Ammon's horn (tissue), 1 donor: ENCODE measurements around the gene PPP1R13B.

ENCODE experiments used
- DNase-seq: peaks from one replicate; pipeline ENCODE4 v3.0.0-alpha.2; 2016; ENCODE audit warnings: low spot score

The PPP1R13B gene

GRCh38 chr14:103714063-103714724, 133.2 kb downstream of the PPP1R13B start:
- DNase-seq = no peak

GRCh38 chr14:103713304-103714062, 133.9 kb downstream of the PPP1R13B start:
- DNase-seq = no peak

GRCh38 chr14:103712633-103713247, 134.6 kb downstream of the PPP1R13B start:
- no peak for DNase-seq

- no peak for DNase-seq
These were observed 135.6 kb downstream of the PPP1R13B start for GRCh38 chr14:103711516-103712431.

DNA sequence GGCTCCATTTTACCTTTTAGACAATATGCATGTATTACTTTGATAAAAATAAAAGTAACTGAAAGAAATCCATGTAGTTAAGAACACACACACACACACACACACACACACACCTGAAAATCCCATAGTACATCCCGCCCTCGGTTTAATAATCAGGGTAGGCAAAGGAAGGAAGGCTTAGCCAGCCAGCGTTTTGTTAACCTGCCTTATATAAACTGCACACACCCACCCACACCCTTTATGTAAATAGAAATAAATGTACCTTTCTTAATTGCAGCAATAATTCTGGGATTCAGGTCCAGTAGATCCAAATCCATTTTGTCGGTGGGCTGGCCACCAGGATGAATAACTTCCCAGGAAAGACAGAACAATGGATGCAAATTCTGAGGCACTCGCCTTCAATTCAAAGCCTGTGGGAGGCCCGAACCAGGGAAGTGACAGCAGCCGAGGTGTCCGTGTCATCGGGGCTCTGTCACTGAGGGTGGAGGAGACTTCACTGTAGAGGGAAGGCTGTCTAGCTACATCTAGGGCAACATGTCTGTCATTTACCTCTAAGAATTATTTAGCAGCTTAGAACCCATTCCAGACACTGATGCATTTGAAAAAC, 136.5 kb downstream of the PPP1R13B start:
- no peak for DNase-seq

DNA sequence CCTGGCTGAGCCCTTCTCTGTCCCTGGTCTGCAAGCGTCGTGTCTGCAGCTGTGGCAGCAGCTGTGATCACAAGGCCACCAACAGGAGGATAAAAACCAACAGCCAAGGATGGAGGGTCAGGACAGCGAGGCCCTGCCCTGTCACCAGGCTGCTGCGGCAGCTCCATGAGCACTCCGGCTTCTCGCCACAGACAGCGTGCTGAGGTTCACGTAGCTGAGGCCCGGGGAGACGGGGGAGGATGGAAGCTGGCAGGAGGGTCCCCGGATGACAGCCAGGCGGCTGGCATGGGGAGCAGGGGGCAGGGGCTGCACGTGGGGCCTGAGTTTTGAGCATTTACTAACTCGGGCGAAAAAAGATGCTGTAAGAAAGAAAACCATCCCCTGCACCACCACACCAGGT, 137.6 kb downstream of the PPP1R13B start:
- no peak for DNase-seq

DNA sequence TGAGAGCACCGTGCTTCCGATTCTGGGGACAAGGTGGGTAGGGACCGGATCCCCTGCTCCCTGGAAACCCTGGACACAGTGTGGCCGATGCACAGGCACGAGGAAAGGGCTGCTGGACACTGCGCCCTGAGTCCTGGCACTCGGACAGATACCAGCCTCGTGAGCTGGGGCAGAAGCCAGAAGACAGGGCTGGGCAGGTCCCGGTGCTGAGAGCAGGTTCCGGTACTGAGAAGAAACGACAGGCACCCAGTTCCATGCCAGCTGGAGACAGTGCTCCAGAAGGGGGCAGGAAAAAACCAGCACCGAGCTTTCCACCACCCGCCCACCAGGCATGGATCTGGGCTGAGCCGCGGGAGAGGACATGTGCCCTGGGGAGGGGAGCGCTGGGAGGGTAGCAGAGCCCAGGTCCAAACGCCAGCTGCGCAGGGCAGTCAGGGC, 138.6 kb downstream of the PPP1R13B start:
- peak; percentile 60 for DNase-seq

- DNase-seq = no peak
These were observed 139.8 kb downstream of the PPP1R13B start for GRCh38 chr14:103707329-103708263.

DNA sequence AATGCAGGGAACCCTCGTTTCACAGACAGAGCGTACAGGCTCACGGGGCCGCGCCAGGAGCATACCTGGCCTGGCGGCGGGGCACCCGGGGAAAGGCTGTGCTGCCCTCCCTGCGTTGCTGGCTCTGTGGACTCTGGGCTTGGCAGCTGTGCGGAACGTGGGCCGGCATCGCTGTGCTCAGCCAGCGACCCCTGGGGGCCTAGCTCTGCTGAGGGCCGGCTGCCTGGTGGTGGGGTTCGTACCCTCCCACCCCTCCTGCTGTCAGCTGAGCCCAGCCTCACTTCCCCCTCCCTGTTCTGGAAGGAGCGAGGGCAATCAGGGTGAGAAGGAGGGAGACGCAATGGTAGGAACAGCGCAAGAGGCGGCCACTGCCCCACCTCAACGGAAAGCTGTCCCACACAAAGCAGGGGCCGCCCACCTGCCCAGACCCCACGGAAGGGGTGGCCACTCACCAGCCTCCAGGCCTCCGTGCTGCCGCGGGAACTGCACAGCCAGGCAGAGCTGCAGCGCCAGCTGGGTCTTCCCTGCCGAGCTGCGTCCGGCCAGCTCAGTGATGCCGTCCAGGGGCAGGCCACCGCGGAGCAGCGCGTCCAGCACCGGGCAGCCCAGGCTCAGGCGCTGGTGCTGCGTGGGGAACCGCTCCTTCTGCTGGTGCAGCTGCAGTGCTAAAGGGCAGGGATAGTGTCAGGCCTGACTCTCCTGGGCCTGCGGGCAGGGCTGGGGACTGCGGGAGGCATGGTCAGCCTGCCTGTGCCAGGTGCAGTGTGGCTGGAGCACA, 140.6 kb downstream of the PPP1R13B start:
- no peak for DNase-seq

DNA sequence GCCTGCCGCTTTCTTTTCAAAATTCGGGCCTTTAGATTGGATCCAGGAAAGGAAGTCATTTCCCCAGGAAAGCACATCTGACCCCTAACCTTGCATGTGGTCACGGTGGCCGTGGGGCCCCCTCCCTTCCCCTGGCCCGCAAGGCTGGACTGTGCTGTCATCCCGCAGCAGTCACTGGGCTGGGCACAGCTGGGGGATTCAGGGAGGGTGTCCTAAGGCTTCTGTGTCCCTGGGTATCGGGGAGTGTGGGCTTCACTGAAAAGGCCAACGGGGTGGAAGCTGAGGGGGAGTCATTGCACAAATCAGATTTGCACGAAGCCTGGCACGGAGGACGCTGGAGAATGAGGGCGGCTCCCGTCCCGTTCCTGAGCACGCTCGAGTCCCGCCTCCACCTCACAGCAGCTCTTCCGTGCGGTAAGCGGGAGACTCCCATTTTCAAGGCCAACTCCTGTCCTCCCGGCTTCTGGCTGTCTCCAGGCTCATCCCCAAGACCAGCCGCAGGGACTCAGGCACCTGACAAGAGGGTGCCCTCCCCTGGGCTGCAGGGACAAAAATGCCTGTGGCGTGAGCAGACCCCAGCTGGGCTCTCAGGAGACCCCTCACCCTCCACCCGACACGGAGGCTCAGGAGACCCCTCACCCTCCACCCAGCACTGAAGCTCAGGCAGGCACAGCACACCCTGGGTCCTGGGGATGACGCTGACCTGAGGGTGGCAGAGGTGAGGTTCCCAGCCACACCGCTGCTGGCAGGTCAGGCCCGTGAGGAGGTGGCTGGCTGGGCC, 141.7 kb downstream of the PPP1R13B start:
- DNase-seq = no peak

DNA sequence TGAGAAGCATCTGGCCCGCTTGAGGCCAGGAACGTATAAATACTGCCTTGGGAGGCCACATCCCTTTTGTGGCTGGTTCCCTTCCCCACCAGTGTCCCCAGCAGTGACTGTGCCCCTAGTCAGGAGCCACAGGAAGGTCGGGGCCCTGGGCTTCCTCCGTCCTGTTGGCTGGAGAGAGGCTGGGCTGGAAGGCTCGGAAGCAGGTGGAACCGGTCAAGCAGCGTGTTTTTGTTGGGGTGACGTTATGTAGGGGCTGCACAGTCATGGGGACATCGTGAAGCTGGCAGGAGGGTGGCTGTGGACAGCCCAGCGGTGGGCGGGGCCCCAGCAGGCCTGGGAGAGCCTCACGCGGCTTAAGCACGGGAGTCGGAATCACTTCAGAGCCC, 142.3 kb downstream of the PPP1R13B start:
- DNase-seq = no peak

GRCh38 chr14:103704708-103705107, 142.7 kb downstream of the PPP1R13B start:
- no peak for DNase-seq

- no peak for DNase-seq
These were observed 143.7 kb downstream of the PPP1R13B start for GRCh38 chr14:103703433-103704385.

- DNase-seq = no peak
These were observed 144.6 kb downstream of the PPP1R13B start for GRCh38 chr14:103702497-103703432.

- DNase-seq = no peak
These were observed 145.3 kb downstream of the PPP1R13B start for GRCh38 chr14:103702095-103702494.

DNA sequence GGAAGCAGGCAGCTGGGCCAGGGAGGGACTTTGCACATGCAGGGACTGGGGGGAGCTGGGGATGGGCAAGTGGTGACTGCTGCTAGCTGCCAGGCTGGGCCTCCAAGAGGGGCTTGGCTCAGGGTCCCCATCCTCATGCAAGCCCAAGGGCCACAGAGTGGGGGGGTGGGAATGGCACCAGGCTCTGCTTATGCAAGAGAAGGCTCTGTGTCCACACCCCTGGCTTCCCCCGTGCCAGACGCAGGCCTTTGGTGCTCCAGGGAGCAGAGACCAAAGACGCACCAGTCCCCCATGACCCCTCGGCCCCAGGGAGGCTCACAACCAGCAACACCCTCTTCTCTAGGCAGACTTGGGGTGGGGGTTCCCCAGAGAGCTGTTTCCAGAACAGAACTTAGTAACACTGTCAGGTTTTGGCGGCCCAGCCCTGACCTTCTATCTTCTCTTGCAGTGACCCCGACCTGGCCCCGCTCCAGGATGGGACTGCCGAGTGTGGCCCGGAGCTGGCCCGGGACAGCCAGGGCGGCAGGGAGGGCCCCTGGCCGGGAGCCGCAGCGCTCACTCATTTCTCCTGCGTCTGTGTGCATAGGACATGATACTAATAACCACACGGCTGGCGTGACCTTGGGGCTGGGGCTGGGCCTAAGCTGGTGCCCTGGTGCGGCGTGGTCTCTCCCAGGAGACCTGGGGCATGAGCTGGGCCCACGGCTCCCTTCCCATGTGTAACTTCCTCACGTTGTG, 146.5 kb downstream of the PPP1R13B start:
- no peak for DNase-seq
